NCI-H748 (cell line): ENCODE data around the gene CFAP221.
A peak's percentile ranks its signal among the peaks of the same experiment; 100 is the strongest.
"Not testable (repeated sequence)": the region's sequence is repeated elsewhere in the genome, so short reads cannot be mapped to it uniquely, and the experiment has no call there.

Source experiments
- DNase-seq: peaks from one replicate; lab custom pipeline; 2025; ENCODE audit not compliant: unreplicated experiment; lab: John Stamatoyannopoulos, UW

CFAP221 gene

GRCh38 chr2:119583291-119583690 lies 39.0 kb downstream of the CFAP221 start:
- DNase-seq, result no peak

DNA sequence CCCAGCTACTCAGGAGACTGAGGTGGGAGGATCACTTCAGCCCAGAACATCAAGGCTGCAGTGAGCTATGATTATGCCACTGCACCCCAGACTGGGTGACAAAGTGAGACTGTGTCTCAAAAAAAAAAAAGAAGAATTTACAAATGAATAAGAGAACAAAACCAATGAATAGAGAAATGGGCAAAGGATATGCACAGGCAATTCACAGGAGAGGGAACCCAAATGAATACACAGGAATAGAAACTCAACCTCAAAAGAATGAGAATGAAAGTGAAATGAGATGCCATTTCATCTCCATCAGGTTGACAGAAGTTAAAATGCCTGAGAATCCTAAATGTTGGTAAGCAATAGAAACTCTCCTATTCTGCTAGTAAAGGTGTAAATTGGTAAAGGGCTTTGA lies 40.2 kb downstream of the CFAP221 start:
- DNase-seq, result no peak

- DNase-seq, result no peak
Observed at GRCh38 chr2:119586085-119586484, 41.8 kb downstream of the CFAP221 start.

DNA sequence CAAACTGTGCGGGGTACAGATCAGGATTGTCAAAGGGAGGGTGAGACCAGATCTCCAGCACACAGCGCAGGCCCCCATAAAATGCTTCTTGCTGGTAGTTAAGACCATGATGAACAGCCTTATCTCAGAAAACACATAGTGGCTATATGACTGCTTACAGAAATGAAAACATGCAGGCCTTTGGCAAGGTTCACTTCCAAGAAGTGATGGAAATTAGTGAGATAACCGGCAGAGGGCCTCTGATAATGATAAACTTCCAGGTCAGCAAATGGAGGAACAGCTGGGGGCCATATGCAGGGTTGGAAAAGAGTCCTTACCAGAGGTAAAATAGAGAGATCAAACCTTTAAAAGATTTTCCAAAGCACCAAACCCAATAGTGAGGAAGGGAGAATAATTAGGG lies 46.6 kb downstream of the CFAP221 start:
- DNase-seq, result no peak

- DNase-seq, result no peak
Observed at GRCh38 chr2:119591523-119591922, 47.3 kb downstream of the CFAP221 start.

- no peak for DNase-seq
Observed at GRCh38 chr2:119592436-119592835, 48.2 kb downstream of the CFAP221 start.

DNA sequence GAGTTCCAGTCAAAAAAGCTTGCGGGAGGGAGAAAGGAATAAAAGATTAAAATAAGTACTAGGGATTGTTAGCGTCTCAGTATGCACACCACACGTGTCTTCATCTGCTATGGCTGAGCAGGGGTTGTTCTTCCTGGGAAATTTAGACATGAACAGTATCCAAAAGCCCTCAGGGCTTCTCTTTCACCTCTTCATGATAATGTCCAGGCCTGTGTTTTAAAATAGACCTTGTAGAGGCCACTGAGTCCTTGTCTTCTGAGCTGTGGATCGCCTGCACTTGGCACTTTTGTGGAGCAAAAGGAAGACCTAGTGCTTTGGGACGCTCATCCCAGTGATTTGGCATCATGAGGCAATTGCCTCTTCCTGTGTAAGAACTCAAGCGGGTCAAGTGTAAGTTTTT lies 52.4 kb downstream of the CFAP221 start:
- DNase-seq, result no peak

GRCh38 chr2:119598596-119599263 lies 54.5 kb downstream of the CFAP221 start:
- DNase-seq, result peak; percentile 91

GRCh38 chr2:119599384-119599783 lies 55.1 kb downstream of the CFAP221 start:
- no peak for DNase-seq

GRCh38 chr2:119605096-119605495 lies 60.8 kb downstream of the CFAP221 start:
- DNase-seq, result no peak

- no peak for DNase-seq
Observed at GRCh38 chr2:119606674-119607073, 62.4 kb downstream of the CFAP221 start.

GRCh38 chr2:119608553-119608952 lies 64.3 kb downstream of the CFAP221 start:
- no peak for DNase-seq

GRCh38 chr2:119609337-119609736 lies 65.1 kb downstream of the CFAP221 start:
- no peak for DNase-seq

- not testable (repeated sequence) for DNase-seq
Observed at GRCh38 chr2:119614140-119614539, 69.9 kb downstream of the CFAP221 start.

DNA sequence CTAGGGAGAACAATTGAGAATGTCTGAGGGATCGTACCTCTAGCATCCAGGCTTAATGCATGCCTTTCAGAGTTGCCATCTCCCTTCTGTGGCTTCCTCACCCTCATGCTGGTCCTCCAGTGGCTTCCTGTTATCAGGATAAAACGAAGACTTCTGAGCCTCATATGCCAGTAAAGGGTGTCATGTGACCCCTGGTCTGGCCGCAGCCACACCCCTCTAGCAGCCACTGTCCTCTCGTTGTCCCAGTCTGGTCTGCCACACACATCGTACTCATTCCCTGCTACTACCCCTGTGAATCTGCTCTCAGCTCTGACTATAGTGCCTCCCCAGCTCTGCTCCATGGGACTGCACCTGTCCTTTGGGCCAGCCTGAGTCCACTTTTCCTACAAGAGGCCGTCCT lies 72.2 kb downstream of the CFAP221 start:
- no peak for DNase-seq

- no peak for DNase-seq
Observed at GRCh38 chr2:119617455-119617854, 73.2 kb downstream of the CFAP221 start.

- peak; percentile 9 for DNase-seq
Observed at GRCh38 chr2:119618725-119619124, 74.5 kb downstream of the CFAP221 start.

- no peak for DNase-seq
Observed at GRCh38 chr2:119625226-119625625, 81.0 kb downstream of the CFAP221 start.

- DNase-seq, result no peak
Observed at GRCh38 chr2:119629323-119629825, 85.1 kb downstream of the CFAP221 start.

DNA sequence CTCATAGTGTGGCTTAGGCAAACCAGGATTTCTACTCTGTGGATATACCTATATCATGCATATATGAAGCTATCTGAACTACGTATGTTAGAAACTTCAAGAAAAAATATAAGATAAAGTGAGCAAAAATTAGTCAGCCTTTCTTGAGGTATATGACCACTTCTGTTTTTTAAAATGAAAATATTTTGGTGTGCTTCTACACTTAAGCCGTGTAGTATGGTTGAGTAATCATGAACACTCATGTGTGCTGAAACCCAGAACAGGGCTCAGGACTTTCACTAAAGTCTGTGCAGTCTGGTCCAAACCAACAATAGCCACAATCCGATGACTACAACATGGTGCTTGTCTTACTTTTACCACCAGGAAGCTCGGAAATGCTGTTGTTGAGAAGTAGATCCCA lies 85.9 kb downstream of the CFAP221 start:
- no peak for DNase-seq

GRCh38 chr2:119637371-119637770 lies 93.1 kb downstream of the CFAP221 start:
- no peak for DNase-seq

DNA sequence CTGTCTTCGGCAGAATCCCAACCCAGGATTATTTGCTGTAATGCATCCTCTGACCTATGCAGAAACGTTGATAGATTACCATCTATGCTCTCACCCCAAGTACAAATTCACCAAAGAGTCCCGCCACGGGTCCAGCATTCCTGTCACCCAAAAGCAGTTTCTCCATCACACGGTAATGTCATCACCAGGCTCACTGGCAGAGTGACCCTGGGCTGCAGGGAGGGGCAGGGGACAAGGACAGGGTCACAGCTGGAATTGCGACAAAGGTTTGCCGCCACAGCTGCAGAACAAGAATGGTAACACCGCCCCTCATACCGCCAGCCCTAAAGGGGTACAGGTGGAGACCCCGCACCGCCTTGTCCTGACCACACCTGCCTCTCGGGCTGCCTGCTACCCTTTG lies 94.0 kb downstream of the CFAP221 start:
- no peak for DNase-seq
